PC-9 (cell line): ENCODE results near the gene KMT2D.

Experiments
- CTCF ChIP-seq: fragments of 200-600 bp; sonication (generic); conservative IDR thresholded peaks from 2 replicates; pipeline ENCODE4 v1.6.1; 2017; ENCODE audit warnings: mixed run types, antibody characterized with exemption, mild to moderate bottlenecking, moderate library complexity
- EZH2 ChIP-seq: fragments of 200-600 bp; sonication (generic); IDR thresholded peaks from 2 replicates; pipeline ENCODE4 v1.8.0; 2017; ENCODE audit warnings: antibody characterized with exemption, low read depth

- TF ChIP-seq CTCF (no peak), EZH2 (no peak)
These were observed 5.5 kb upstream of the KMT2D start for GRCh38 chr12:49066120-49066519.
